RWPE1 (cell line): ENCODE measurements around the gene MTCL1.

Experiments
- CTCF ChIA-PET: fragments of 350-600 bp; sonication (Branson Sonifier 250); formaldehyde crosslinking; extraction: SDS; loops from one replicate; lab custom pipeline; 2021; lab: Yijun Ruan, JAX
- POLR2A ChIA-PET: fragments of 400-600 bp; formaldehyde crosslinking; extraction: SDS; loops from one replicate; lab custom pipeline; 2020; ENCODE audit warnings: antibody characterized with exemption; ENCODE audit not compliant: low non-redundant PET; lab: Yijun Ruan, JAX
- DNase-seq: peaks from one replicate; pipeline ENCODE4 v3.0.0; 2012; ENCODE audit warnings: low spot score
- H3K27ac ChIP-seq: fragments of 450-650 bp; 2 replicates; pipeline ENCODE4 v1.5.1; 2017
- CTCF ChIP-seq: fragments of 450-650 bp; conservative IDR thresholded peaks from 2 replicates; pipeline ENCODE4 v1.5.1; 2017; ENCODE audit warnings: low read depth, mild to moderate bottlenecking

Gene MTCL1

DNA sequence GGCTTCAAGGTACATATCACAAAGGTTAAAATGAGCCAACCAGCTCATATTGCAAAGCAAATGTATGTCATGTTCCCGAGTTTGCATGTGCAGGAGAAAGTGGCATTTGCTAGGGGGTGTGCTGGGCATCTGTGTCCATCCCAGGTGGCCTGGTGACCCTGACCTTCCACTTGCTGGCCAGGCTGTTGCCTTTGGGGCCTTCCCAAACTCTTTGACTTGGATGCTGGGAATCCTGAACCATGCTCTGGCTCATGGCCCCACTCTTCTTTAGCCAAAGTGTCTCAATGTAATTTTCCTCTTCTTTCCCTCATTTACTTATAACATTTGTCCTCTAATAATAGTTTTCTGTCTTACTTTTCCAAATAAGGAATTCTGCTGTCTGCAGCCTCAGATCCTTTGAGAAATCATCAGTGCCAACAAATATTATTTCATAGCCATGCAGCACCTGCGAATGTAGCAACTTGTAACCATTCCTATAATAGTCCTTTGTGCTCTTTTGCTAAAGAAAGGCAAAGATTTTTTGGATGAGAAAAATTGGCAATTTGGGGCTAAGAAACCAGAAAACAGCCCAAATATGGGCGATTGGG lies 64.2 kb downstream of the MTCL1 start:
- POLR2A ChIA-PET, result no interaction called here
- no peak for TF ChIP-seq CTCF
- CTCF ChIA-PET, result no interaction called here
- no peak overlapping the region for H3K27ac ChIP-seq
- DNase-seq, result no peak

DNA sequence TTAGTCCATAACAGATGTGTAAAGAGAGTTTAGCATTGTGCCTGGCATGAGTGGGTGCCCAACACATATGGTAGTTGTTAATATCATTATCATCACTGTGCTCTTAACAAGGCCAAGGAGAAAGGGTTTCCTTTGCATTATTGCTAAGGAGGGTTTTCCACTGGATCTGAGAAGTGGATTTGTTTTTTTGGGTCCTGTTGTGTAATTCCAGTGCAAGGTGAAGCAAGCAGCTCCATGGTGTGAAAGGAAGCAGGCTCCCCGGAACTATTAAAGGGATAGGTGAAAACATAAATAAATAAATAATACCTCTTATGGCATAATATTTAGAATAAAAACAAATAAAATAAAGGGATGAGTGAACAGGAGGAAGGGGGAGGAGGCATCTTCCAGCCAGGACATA lies 65.3 kb downstream of the MTCL1 start:
- no peak overlapping the region for H3K27ac ChIP-seq
- no peak for TF ChIP-seq CTCF
- ChIA-PET CTCF (no interaction called here), POLR2A (no interaction called here)
- DNase-seq, result no peak

GRCh38 chr18:8771930-8772329 lies 66.6 kb downstream of the MTCL1 start:
- TF ChIP-seq CTCF, result no peak
- POLR2A ChIA-PET, result no interaction called here
- H3K27ac ChIP-seq, result no peak overlapping the region
- no peak for DNase-seq
- CTCF ChIA-PET, result interaction anchor here (0.6 kb wide), 1 partner anchor 400 kb away, joined by 4 read pairs; no protein-coding TSS in a partner anchor

DNA sequence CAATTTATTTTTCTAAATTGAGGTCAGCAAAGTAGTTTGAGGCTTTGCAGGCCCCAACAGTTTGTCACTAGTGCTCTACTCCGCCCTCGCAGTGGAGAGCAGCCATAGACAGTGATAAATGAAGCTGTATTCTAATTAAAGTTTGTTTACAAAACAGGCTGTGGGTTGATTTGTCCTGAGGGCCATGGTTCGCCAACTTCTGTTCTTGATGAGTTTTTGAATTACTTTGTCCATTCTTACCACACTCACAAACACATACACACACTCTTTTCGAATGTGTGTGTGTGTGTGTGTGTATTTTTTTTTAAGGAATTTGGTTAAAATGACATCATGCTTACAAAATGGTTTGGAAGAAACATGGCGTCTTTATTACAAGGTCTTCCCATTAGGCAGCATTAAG lies 68.6 kb downstream of the MTCL1 start:
- H3K27ac ChIP-seq, result no peak overlapping the region
- DNase-seq, result no peak
- POLR2A ChIA-PET, result no interaction called here
- CTCF ChIA-PET, result no interaction called here
- TF ChIP-seq CTCF, result no peak

DNA sequence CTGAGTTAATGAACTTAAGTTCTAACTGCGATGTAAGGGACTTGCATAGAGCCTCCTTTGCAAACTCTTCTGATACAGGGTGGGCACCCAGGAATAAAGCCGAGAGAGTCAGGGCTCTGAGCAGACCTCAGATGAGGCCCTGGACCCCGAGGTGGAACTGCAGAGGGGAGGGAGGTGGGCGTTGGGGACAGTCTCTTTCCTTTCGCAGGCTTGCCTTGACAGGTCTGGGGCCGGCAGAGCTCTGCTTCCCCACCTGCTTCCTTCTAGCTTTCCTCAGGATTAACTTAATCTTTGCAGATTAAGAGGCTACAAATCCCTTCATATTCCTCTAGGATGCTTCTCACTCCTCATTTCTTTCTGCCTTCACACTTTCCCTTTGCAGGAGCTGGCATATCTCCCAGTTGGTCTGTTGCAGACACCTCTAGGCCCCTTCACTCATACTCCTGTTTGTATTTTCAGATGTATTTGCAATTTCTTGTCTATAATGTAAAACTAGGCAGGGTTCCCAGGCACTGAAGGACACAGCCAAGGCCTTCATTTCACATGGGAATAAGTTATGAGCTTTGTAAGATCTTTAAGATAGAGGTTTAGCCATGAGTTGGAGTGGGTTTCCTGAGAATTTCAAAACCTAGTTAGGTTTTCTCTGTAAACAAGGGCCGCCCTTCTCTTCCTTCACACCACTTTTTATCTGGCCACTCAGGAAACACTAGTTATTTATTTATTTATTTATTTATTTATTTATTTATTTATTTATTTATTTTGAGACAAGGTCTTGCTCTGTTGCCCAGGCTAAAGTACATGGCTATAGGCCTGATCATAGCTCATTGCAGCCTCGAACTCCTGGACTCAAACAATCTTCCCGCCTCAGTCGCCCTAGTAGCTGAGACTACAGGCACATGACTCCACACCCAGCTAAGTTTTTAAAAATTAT lies 70.9 kb downstream of the MTCL1 start:
- no peak for TF ChIP-seq CTCF
- CTCF ChIA-PET, result no interaction called here
- DNase-seq, result no peak
- no peak overlapping the region for H3K27ac ChIP-seq
- POLR2A ChIA-PET, result no interaction called here

- no peak for DNase-seq
- POLR2A ChIA-PET, result no interaction called here
- CTCF ChIA-PET, result no interaction called here
- TF ChIP-seq CTCF, result no peak
- H3K27ac ChIP-seq, result no peak overlapping the region
These were observed 72.5 kb downstream of the MTCL1 start for GRCh38 chr18:8777846-8778245.
